ENCODE data around the gene HHAT.

DNA sequence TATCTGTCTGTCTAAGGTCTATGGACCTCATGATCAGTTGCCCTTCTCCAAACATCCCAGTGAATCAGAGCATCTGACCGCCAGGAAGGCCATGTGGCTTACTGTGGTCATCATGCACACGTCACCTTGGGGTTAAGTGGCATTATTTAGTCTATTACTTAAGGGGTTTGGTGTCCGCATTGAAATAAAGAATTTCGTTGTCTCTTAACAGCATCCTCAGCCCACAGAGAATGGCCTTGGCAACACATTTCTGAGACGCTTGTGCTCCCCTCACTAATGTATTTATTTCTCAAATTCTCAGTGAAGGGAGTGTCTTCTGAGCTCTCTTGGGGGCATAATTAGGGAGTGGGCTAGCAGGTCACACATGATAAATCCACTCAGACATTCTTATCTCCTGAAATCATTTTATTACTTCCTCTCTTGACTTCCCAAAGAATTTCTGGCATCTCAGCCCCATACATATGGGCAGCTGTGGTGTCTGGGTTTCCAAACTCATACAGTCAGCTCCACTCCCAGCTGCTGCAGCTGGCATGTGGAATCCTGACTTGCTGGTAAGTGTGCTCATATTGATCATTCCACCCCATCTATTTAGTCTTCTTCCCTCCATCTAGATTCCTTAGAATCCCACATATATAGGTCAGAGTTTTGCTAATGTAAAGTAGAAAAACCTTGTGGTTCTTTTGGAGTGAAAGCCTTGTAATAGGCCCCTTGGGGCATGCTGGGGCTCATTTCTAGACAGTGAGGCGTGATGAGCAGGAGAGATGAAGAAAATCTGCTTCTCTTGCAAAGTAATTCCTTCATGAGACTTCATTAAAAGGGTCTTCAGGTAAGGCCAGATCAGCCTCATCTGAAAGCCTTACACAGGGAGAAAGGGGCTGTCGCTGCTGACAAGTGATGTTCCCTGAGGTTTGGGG is 110.5 kb downstream of the HHAT start:
- TF ChIP-seq EZH2 (optimal IDR thresholded peaks at IDR 0.05; ENCODE audit: low read depth, low read length) = no peak
- TF ChIP-seq, protein P1, sequence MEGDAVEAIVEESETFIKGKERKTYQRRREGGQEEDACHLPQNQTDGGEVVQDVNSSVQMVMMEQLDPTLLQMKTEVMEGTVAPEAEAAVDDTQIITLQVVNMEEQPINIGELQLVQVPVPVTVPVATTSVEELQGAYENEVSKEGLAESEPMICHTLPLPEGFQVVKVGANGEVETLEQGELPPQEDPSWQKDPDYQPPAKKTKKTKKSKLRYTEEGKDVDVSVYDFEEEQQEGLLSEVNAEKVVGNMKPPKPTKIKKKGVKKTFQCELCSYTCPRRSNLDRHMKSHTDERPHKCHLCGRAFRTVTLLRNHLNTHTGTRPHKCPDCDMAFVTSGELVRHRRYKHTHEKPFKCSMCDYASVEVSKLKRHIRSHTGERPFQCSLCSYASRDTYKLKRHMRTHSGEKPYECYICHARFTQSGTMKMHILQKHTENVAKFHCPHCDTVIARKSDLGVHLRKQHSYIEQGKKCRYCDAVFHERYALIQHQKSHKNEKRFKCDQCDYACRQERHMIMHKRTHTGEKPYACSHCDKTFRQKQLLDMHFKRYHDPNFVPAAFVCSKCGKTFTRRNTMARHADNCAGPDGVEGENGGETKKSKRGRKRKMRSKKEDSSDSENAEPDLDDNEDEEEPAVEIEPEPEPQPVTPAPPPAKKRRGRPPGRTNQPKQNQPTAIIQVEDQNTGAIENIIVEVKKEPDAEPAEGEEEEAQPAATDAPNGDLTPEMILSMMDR (IDR thresholded peaks at IDR 0.05; ENCODE audit: low read length) = no peak
- no peak for TF ChIP-seq EZH2phosphoT487 (IDR thresholded peaks at IDR 0.05; ENCODE audit: low read length)

Measured in MM.1S (cell line).